Measurements from ENCODE around the gene HAUS3.

Gene HAUS3

GRCh38 chr4:2270341-2271165, 28.6 kb upstream of the HAUS3 start:
- no peak for TF ChIP-seq CTCF (IDR thresholded peaks at IDR 0.05; ENCODE audit: insufficient read depth, low read depth, low read length, missing control alignments)
- H3K4me3 ChIP-seq (ENCODE audit: low read depth, low read length): no peak overlapping the region
- no peak for DNase-seq (ENCODE audit: low read depth)

GRCh38 chr4:2269618-2270163, 27.8 kb upstream of the HAUS3 start:
- H3K4me3 ChIP-seq (ENCODE audit: low read depth, low read length): no peak overlapping the region
- no peak for TF ChIP-seq CTCF (IDR thresholded peaks at IDR 0.05; ENCODE audit: insufficient read depth, low read depth, low read length, missing control alignments)
- DNase-seq (ENCODE audit: low read depth): no peak

GRCh38 chr4:2269206-2269531, 27.2 kb upstream of the HAUS3 start:
- DNase-seq (ENCODE audit: low read depth): no peak
- TF ChIP-seq CTCF (IDR thresholded peaks at IDR 0.05; ENCODE audit: insufficient read depth, low read depth, low read length, missing control alignments): no peak
- no peak overlapping the region for H3K4me3 ChIP-seq (ENCODE audit: low read depth, low read length)

- H3K4me3 ChIP-seq (ENCODE audit: low read depth, low read length): no peak overlapping the region
- no peak for TF ChIP-seq CTCF (IDR thresholded peaks at IDR 0.05; ENCODE audit: insufficient read depth, low read depth, low read length, missing control alignments)
Measured at GRCh38 chr4:2268357-2269205, 26.7 kb upstream of the HAUS3 start.

GRCh38 chr4:2267841-2268240, 25.9 kb upstream of the HAUS3 start:
- DNase-seq (ENCODE audit: low read depth): no peak
- no peak overlapping the region for H3K4me3 ChIP-seq (ENCODE audit: low read depth, low read length)
- TF ChIP-seq CTCF (IDR thresholded peaks at IDR 0.05; ENCODE audit: insufficient read depth, low read depth, low read length, missing control alignments): no peak

More at GRCh38 chr4:2268357-2269205, 26.7 kb upstream of the HAUS3 start:
- no peak for DNase-seq (ENCODE audit: low read depth)

GRCh38 chr4:2267320-2267811, 25.4 kb upstream of the HAUS3 start:
- TF ChIP-seq CTCF (IDR thresholded peaks at IDR 0.05; ENCODE audit: insufficient read depth, low read depth, low read length, missing control alignments): no peak
- DNase-seq (ENCODE audit: low read depth): no peak
- no peak overlapping the region for H3K4me3 ChIP-seq (ENCODE audit: low read depth, low read length)
